Measurements from ENCODE around the gene TENT4A. TPM values are rescaled to one million over a fixed set of nuclear protein-coding genes. Genes with fewer than 3 reads are reported as not detected.

TENT4A gene
- total and polyA plus RNA-seq, 8 donors, result 7.0 to 13.6 (median 8.6) TPM

DNA sequence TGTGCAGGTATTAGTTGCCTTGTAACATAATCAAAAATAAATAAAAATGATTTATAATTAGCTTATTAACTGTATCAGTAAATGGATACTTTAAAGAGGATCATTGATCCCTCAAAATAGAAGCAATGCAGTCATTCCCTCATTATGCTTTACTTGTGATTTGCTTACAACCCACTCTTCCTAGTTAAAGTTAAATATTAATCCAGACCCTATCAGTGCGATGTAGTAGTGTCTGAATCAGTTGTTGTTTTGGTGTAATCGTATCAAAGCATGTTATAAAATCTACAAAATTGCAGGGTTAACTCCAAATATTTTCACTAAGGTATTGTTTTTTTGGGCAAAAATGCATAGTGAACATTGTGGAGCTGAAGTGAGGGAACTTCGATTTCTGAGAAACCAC lies 17.6 kb downstream of the TENT4A start:
- DNase-seq (no peak), FAIRE-seq (no peak), ATAC-seq (peak in 3 of 4 donors; percentile 44 to 56 (median 52))
- H3K4me3 ChIP-seq, result no peak overlapping the region
- H3K4me1 ChIP-seq, result peaks cover 8 to 37% (median 21%) of the 10 kb centered on the region in 3 donors
- 37 to 42% methylated on average over 3 of the region's 3 CpGs for WGBS, 2 donors
- TF ChIP-seq, protein P1, sequence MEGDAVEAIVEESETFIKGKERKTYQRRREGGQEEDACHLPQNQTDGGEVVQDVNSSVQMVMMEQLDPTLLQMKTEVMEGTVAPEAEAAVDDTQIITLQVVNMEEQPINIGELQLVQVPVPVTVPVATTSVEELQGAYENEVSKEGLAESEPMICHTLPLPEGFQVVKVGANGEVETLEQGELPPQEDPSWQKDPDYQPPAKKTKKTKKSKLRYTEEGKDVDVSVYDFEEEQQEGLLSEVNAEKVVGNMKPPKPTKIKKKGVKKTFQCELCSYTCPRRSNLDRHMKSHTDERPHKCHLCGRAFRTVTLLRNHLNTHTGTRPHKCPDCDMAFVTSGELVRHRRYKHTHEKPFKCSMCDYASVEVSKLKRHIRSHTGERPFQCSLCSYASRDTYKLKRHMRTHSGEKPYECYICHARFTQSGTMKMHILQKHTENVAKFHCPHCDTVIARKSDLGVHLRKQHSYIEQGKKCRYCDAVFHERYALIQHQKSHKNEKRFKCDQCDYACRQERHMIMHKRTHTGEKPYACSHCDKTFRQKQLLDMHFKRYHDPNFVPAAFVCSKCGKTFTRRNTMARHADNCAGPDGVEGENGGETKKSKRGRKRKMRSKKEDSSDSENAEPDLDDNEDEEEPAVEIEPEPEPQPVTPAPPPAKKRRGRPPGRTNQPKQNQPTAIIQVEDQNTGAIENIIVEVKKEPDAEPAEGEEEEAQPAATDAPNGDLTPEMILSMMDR (IDR thresholded peaks at IDR 0.05), result no peak
- H3K27ac ChIP-seq, result no peak overlapping the region
- intact Hi-C loops (cut with DNase I), result no loop called here
- H3K9me3 ChIP-seq, result no peaks in the 10 kb centered on the region
- H3K27me3 ChIP-seq, result no peaks in the 10 kb centered on the region
- H3K36me3 ChIP-seq, result no peaks in the 10 kb centered on the region

DNA sequence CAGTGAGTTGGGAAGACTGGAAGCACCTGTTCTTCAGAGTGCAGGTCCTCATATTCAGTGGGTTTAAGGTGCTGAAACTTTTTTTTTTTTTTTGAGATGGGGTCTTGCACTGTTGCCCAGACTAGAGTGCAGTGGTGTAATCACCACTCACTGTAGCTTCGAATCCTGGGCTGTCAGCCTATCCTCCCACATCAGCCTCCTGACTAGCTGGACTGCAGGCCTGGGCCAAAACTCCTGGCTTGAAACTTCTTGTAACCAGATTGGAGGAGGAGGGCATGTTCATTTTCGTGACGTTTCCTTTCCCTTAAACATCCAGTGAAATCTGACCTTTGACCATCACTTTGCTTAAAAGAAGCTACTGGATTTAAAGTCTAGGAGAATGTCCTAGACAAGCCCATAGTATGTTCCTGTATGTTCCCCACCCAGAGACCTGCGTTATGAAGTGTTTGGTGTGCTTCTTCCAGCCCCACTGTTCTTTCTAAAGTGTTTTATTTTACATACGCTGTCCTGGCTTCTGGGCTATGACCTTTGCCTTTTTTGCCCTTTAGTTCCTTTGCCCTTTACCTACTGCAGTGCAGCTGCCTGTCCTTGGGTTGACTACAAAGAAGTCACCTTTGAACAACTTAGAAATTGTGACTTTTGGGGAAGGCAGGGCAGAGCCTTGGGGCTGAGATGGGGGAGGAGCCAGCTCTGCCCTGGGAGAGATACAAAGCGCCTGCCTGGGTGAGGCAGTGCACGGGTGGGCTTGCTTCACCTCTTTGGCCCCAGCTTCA lies 18.4 kb downstream of the TENT4A start:
- Histone ChIP-seq H3K9me3 (no peaks in the 10 kb centered on the region), H3K27me3 (no peaks in the 10 kb centered on the region), H3K36me3 (no peaks in the 10 kb centered on the region), H3K4me1 (peaks cover 8 to 42% (median 21%) of the 10 kb centered on the region in 3 donors), H3K4me3 (no peak overlapping the region), H3K27ac (peak overlapping the region in 2 of 4 donors; percentile 14 to 27)
- peak in 1 of 6 donors; percentile 16 for DNase-seq
- no peak for FAIRE-seq
- TF ChIP-seq, protein P1 (IDR thresholded peaks at IDR 0.05), result no peak
- 65 to 67% methylated on average over 7 of the region's 7 CpGs for WGBS, 2 donors
- intact Hi-C loops (cut with DNase I), result no loop called here
- no peak for ATAC-seq

DNA sequence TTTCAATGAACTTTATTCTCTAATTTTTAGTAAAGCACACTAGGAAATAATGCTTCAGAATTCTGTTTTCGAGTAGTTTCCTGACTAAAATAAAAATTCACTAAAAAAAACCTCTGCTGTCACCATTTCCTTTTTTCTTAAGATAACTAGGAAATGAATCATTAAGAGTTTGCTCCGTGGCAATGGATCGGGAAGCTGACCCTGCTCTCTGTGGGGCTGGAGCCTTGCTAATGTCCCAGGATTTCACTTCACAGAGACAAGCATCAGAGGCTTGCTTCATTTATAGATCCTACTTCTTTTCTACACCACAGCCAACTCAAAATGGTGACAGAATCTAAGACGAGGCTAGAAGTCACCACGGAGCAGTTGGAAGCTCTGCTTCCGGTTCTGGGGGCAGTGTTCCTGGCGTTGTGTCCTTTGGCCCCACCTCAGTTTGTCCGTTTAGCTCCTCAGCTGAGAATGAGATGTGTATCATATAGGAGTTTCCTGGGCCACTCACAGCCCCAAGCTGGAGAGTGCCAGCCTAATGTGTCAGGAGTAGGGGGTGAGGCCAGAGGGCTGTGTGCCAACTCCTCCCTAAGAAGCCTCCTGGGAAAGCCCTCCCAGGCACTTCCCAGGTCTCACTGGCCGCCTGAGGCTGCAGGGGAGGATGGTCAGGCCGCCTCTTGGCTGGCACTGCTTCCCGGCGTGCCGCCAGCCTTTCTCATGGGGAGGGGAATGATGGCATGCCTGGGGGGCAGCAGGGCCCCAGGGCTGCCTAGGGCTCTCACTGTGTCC lies 19.6 kb downstream of the TENT4A start:
- Histone ChIP-seq H3K4me3 (no peak overlapping the region), H3K4me1 (peaks cover 8 to 42% (median 21%) of the 10 kb centered on the region in 3 donors), H3K36me3 (no peaks in the 10 kb centered on the region), H3K9me3 (no peaks in the 10 kb centered on the region), H3K27ac (peak overlapping the region in 3 of 4 donors; percentile 14 to 27 (median 14)), H3K27me3 (no peaks in the 10 kb centered on the region)
- WGBS, 2 donors, result 56 to 71% methylated on average over 13 of the region's 13 CpGs
- ATAC-seq, result peak; percentile 33 to 46 (median 42)
- no peak for DNase-seq
- TF ChIP-seq, protein P1 (IDR thresholded peaks at IDR 0.05), result no peak
- FAIRE-seq, result no peak
- intact Hi-C loops (cut with DNase I), result no loop called here

DNA sequence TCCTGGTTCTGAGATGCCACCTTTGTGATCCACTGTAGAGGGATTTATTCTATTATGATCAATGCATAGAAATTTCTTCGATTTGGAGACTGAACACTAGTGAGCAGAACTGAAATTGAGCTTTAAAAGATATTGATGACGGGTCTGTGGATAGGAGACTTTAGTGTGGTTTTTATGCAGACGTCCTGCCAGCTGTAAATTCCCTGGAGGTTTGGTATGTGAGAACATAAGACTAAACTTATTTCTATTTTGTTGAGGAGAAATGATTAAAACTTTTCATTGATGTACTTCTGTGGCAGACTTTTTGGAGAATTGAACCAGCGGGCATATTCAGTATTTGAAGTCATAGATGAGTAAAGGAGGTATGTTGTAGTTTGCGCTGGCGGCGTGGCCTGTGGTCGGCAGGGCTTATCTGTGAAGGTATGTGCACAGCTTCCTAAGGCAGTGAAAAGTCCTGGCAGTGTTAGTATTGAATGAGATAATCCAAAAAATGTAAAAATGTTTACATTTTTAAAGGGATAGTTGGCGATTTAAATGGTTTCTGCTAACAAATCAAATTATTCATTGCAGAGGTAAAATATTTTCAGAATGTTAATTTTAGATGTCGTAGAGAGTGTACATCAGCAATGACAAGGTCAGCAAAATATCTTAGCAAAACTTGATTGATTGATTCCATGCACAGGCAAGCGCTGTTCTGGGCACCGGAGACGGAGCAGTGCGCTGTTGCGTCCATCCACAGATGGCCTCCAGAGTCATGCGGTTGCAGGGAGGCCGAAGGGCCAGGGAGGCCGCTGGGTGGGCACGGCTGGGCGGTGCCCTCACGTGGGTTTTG lies 20.4 kb downstream of the TENT4A start:
- intact Hi-C loops (cut with DNase I), result no loop called here
- FAIRE-seq (no peak), DNase-seq (no peak), ATAC-seq (no peak)
- Histone ChIP-seq H3K27me3 (no peaks in the 10 kb centered on the region), H3K4me3 (no peak overlapping the region), H3K4me1 (peaks cover 8 to 42% (median 21%) of the 10 kb centered on the region in 3 donors), H3K36me3 (peaks cover 0 to 2% (median 0%) of the 10 kb centered on the region in 3 donors), H3K27ac (peak overlapping the region in 2 of 4 donors; percentile 14 to 27), H3K9me3 (no peaks in the 10 kb centered on the region)
- WGBS, 2 donors, result 81 to 89% methylated on average over 21 of the region's 21 CpGs
- TF ChIP-seq, protein P1 (IDR thresholded peaks at IDR 0.05), result no peak

All from pancreas (tissue), 10 donors.